HG03469 (cell line): ENCODE measurements around the gene DOCK11.
"Not testable (repeated sequence)": the region's sequence is repeated elsewhere in the genome, so short reads cannot be mapped to it uniquely, and the experiment has no call there.

Experiments used
- ATAC-seq: cut with Tn5 transposase; IDR thresholded peaks from one replicate; pipeline ENCODE4 v1.9.1; 2021; ENCODE audit warnings: mild to moderate bottlenecking, moderate library complexity, moderate number of reproducible peaks; ENCODE audit not compliant: unreplicated experiment

The DOCK11 gene

DNA sequence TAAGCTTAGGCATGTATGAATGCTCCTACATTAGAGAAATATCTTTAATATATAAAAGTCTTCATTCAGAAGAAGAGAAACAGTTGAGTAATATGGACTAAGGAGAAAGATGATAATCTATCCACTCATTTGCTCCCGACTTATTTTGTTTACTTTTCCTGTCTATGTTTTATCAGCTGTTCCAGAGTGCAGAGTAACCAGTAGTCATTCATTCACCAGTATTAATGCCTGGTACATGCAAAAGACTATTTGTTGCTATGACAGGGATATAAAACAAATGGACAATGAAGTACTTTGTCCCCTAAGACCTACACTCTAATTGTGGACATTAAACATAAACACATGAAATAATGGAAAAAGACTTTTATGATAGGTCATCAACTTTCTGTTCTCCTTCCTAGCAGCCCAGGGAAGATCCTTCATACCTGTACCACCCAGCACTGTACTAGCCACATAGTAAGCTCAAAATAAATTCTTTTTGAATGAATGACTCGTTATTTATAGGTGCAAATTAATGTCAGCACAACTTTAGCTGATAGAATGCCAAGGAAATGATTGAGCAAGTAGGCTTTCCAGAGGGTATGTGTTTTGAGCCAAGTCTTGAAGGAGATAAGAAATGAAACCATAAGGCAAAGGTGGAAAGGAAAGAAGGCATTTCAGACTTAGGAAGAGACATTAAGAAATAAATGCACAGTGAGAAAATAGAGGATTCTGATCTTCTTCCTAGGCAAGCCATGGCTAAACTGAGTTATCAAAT lies 186.8 kb downstream of the DOCK11 start:
- ATAC-seq = no peak

DNA sequence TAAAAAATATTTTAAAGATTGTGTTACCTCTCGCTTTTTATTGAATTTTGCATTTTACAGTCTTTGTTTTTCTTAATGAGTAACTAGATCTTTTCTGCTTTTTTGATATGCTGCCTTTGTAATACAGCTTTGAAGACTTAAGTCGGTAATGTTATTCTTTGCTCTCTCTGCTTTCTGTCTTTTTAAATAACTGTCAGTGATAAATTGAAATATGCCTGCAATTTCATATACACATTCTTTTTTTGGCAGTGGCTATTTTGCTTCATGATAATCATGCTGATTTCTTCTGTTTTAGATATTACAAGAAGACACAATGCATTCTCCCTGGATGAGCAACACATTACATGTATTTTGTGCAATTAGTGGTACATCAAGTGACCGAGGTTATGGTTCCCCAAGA lies 189.8 kb downstream of the DOCK11 start:
- no peak for ATAC-seq

DNA sequence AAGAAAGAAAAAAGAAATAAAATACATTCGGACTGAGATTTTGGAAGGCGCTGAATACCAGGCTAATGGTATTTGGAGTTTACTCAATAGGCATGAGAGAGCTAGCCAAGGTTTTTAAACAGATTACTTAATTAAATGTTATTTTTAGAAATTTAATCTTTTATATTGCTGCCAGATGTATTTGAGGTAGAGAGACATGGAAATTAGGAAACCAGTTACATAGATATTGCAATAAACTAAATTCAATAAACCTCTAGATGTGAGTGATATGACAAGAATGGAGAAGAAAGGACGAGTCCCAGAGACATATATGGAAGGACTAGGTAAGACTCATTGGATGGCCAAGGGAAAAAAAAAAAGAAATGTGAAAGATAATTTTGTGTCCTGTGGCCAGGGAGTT lies 193.3 kb downstream of the DOCK11 start:
- ATAC-seq = no peak

DNA sequence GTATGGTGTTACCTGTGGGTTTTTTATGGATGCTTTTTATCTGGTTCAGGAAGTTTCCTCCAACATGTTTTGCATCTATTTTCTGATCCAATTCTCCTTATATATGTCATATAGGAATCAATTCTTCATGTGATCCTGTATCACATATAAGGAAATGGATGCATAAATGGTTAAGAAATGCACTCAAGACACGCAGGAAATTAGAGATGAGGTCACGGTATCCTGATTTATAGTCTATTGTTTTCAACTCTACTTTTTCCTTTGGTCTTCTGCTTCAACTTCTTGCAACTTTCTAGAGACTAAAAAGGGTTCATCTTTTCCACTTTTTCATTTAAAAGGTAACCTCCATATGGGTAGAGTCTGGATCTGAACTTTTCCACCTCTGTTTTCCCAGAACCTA lies 198.2 kb downstream of the DOCK11 start:
- no peak for ATAC-seq

DNA sequence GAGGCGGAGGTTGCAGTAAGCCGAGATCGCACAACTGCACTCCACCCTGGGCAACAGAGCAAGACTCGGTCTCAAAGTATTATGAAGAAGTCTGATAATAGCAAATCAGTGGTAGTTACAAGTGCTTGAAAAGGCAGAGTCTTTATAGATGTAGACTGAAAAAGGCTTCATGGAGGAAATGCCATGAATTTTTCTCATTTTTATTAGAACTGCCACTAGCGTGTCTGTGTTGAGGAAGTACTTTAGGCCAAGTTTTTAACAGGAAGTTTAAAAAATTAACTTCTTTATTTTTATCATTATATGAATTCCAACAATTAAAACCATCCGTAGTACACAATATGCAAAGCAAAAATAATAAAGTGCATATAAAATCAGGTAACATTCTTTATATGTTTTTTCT lies 199.0 kb downstream of the DOCK11 start:
- ATAC-seq = no peak

DNA sequence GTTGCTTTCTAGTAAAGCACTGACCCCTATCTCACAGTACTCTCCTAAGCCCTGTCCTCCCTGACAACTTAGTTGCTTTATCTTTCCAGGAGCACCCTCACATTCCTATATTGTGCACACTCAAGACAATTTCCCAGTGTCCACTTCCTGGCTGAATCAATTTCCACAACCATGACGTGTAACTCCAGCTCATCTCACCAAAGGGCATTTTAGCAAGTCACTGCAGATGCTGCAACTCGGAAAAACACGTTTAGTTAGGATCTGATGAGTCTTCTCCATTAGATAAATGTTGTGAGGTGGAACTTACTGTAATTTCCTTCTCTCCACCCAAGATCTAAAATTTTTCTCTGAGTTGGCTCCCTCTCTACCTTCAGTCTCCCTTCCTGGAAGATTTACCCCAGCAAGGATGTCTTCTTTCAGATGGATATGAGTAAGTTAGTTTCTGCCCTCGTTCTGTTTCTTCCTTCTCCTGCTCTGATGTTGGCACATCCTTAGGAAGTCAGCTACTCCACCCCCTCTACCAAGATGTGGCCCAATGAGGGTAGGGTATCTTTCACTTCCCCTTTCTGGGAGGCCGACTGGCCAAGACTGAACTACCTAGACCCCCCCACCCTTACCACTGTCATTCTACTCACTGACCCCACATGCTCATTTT lies 203.0 kb downstream of the DOCK11 start:
- no peak for ATAC-seq

DNA sequence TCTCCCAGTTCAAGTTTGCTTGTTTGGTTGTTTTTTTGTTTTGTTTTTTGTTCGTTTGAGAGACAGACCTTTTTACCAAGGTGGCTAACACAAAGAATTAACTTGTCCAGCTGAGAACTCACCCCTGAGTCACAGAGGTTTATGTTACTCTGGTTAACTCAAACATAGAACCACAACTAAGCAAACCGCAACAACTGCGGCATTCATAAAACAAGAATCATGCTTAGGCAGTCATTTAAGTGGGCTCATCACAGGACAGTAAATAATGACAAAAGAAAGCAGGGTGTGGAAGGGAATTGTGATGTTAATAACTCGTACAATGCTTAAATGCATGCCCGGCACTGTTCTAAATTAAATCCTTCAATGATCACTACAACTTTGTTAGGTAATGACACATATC lies 207.1 kb downstream of the DOCK11 start:
- ATAC-seq = no peak

DNA sequence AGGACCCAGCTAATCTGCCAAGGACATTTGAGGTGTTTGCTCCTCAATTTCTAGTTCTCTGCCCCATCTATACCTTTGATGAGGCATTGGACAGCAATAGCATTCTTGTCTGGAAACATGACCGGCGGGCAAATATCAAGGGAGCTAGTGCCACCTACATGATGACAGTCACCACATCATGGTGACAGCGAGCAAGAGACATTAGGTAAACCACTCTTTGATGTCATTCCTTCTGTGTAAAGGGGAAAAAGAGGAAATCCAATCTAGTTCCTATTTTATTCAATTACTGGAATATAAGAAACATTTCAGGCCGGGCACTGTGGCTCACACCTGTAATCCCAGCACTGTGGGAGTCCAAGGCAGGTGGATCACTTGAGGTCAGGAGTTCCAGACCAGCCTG lies 211.1 kb downstream of the DOCK11 start:
- ATAC-seq = no peak

DNA sequence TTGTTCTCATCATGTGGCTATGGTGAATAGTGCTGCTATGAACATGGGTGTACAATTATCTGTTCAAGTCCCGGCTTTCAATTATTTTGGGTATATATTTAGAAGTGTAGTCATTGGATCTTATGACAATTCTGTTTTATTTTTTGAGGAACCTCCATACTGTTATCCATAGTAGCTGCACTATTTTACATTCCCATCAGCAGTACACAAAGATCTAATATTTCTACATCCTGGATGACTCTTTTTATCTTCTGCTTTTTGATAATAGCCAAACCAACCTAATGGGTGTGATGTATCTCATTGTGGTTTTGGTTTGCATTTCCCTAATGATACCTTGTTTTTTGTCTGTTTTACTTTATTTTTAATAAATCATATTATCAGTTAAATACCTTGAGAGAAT lies 218.9 kb downstream of the DOCK11 start:
- no peak for ATAC-seq

DNA sequence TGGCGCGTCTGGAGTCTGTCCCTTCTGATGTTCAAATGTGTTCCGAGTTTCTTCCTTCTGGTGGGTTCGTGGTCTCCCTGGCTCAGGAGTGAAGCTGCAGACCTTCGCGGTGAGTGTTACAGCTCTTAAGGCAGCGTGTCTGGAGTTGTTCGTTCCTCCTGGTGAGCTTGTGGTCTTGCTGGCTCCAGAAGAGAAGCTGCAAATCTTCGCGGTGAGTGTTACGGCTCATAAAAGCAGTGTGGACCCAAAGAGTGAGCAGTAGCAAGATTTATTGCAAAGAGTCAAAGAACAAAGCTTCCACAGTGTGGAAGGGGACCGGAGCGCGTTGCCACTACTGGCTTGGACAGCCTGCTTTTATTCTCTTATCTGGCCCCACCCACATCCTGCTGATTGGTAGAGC lies 220.3 kb downstream of the DOCK11 start:
- not testable (repeated sequence) for ATAC-seq

DNA sequence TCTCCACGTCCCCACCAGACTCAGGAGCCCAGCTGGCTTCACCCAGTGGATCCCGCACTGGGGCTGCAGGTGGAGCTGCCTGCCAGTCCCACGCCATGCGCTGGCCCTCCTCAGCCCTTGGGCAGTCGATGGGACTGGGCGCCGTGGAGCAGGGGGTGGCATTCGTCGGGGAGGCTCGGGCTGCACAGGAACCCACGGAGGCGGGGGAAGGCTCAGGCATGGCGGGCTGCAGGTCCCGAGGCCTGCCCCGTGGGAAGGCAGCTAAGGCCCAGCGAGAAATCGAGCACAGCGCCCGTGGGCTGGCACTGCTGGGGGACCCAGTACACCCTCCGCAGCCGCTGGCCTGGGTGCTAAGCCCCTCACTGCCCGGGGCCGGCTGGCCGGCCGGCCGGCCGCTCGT lies 221.2 kb downstream of the DOCK11 start:
- not testable (repeated sequence) for ATAC-seq

DNA sequence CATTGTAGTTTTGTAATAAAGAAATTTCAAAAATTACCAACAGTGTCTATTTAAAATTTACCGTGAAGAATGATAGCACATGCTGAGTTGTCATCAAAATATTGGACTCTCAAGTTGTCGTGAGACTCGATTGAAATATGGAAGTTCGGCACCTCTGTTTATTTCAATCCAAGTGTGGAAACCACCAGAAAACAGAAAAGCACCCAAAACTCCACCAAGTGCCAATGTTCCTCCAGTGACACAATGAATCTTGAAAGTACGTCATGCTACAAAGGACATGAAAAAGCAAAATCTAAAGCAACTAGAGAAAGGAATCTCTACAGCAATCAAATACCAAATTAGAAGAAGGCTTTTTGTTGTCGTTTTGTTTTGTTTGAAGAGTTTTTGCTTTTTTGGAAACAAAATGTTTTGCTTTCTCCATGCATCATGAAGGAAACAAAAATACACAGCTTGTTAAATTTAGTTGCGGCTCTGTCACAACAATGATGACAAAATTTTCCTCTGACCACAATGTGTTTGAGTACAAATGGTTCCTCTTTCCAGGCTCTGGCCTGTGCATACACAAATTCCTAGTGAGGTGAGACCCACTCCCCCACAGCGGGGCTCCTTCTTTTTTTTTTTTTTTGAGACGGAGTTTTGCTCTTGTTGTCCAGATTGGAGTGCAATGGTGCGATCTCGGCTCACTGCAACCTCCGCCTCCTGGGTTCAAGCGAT lies 222.2 kb downstream of the DOCK11 start:
- ATAC-seq = no peak

DNA sequence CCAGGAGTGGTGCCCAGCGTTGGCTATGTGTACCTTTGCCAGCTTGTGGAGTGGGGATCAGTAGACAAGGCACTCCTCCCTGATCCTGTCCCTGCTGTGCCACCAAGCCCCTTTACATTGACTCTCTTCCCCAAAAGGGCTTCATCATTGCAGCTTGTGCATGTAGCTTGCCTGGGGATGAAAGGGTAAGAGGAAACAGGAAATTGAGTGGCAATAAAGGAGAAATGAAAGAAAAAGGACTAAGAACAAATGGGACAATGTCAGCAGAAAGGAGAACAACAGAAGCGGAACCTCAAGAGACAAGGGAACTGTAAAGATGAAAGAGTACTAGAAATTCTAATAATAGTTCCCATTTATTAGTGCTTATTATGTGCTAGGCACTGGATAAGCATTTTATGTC lies 223.1 kb downstream of the DOCK11 start:
- ATAC-seq = no peak

DNA sequence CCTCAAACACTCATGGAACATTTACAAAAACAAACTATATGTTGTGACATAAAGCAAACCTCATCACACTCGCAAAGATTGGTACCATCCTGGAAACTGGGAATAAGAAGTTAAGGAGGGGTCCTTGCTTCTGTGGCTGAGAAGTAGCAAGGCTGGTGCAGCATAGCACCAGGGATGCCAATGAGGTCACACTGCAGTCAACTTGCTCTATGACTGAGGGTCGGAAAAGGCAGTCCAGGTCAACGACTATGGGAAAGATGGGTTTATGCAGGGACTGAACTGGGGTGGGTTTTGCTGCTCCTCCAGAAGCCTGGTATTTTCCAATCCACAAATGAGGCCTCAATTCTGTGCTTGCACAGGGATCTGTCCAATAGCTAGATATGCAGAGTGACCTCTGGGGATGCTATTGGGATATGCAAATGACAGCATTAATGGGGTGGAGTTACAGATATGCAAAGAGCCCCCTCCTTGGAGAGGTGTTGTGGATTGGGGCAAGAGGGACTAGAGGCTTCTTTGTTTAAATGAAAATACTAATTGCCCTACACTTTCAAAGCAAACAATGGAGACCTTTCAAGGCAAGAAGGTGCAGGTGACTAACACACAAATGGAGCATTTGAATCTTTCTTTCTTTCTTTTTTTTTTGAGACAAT lies 224.6 kb downstream of the DOCK11 start:
- ATAC-seq = no peak

DNA sequence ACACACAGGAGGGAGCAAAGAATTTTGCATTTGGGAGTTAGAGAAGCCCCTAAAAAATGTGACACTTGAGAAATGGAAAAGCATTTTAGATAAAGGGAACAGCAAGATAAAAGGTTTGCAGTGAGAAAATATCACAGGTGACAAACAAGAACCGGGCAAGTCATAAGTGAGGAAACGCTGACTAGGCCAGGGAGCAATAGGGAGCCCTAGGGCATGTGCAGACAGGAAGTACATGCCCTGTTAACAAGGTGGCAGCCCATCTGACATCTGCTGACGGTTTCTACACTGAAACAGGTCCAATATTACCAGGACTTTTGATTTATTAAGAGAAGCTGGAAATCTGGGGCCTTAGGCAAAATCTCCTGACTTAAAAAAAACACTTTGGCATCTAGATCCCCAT lies 227.8 kb downstream of the DOCK11 start:
- no peak for ATAC-seq

DNA sequence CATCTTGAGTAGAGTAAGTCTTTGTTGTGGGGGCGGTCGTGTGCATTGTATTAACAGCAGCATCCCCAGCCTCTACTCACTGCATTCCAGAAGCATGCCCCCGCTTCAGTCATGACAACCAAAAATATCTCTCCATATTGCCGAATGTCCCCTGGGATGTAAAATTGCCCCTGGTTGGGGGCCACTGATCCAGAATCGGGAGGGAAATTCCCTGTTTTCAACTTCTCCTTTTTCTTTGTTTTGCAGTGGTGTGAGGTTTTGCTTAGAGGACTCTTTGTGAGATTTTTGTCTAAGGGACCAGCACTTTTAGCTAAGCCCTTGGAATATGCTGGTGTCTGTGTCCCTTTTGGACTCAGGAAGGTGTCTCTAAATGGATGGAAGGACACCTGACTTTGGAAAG lies 228.8 kb downstream of the DOCK11 start:
- no peak for ATAC-seq

DNA sequence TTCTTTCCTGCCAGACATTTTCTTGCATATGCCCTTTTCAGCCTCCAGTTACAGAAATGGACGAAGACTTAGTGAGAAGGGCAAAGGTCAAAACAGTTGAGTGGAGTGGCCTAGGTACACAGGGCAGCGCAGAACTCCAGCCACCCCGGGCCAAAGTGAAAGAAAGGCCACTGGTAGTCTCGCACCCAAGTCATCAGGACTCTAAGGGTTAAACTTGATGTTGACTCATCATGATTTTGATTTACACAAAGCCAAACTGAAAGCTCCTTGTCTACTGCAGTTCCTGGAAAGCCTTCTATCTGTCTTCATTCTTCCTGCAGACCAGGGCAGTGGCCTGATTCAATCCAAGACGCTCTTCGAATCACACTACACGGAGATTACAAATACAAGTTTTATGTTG lies 229.2 kb downstream of the DOCK11 start:
- no peak for ATAC-seq

DNA sequence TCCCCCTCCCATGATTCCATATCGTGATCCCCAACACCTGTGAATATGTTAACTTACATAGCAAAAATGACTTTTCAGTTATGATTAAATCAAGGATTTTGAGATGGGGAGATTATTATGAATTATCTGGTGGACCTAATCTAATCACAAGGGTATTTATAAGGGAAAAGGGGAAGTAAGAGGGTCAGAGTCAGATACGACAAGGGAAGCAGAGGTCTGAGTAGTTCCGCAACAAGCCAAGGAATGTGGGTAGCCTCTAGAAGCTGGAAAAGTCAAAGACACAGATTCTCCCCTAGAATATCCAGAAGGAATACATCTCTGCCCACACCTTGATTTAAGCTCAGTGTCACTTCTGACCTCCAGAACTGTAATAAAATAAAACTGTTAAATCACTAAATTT lies 230.8 kb downstream of the DOCK11 start:
- ATAC-seq = no peak

DNA sequence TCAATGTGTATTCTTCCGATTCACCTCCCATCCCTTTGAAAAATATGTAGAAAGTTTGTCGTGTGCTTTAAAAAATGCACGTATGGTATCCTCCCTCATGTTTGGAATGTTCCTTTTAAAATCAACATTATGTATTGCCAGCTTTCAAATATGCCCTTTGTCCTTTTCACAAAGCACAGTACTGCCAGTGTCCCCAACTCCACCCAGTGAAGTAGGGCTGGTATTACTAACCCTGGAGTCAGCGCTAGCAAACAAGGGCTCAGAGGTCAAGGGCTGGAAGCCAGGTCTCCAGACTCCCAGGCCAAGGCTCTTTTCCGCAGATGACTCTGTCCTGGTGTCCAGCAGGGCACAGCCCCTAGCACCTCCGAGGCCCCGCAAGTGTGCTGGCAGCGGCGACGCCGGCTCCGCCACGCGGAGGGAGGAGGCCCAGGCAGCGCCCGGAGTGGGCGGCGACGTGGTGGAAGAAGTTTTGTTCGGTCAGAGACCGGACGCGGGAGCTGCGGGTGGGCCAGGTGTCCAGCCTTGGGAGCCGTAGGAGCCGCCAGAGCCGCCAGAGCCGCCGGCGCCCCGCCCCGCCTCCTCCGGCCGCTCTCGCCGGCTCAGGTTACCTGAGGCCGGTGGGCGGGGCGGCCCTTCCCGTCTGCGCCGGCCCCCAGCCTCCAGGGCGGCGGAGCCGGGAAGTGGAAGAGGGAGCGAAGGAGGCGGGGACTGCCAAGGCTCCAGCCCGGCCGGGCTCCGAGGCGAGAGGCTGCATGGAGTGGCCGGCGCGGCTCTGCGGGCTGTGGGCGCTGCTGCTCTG lies 231.5 kb downstream of the DOCK11 start, which contains the start of gene IL13RA1:
IL13RA1 (plus strand) TSS at position 720 of the 799 bp plus-strand sequence; CDS start at position 753, 33 bp downstream.
- ATAC-seq = no peak

DNA sequence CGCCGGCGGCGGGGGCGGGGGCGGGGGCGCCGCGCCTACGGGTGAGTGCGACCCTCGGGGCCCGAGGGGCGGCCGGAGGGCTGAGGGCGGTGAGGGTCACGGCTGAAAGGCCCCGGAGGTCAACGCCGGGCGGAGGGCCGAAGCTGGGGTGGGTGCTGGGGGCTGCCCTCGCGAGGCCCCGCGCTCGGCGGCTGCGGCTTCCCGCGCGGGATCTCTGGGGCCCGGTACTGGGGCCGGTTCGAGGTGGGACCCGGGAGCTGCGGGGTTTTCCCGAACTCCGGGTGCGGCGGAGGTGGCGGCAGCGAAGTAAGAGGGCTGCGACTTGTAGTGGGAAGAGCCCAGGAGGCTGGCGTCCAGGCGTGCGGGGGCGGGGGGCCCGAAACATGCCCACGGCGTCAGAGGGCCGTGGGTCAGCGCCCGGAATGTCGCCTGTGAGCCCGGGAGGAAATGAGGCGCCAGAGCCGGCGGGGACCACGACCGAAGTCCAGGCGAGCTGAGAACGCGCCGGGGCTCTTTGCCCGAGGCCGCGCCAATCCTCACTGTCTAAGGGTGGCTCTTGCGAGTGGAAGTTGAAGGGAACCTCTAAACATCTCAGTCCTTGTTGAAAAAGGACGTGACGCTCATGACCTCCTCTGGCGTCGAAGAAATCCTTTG lies 232.2 kb downstream of the DOCK11 start:
- no peak for ATAC-seq
